Neural progenitor cell (in vitro differentiated cells): ENCODE measurements around the gene MGST3. TPM values are rescaled to one million over a fixed set of nuclear protein-coding genes. Genes with fewer than 3 reads are reported as not detected.

Source experiments
- DNase-seq: peaks from one replicate; pipeline ENCODE4 v3.0.0-alpha.2; 2016; ENCODE audit warnings: low spot score
- H2AFZ ChIP-seq: fragments of 200-600 bp; sonication (generic); replicated peaks from 2 replicates; pipeline ENCODE4 v1.6.1; 2016; ENCODE audit warnings: antibody characterized with exemption
- H3F3A ChIP-seq: fragments of 200-600 bp; sonication (generic); 2 replicates; pipeline ENCODE4 v1.6.1; 2016; ENCODE audit warnings: antibody characterized with exemption, low read depth
- H3K27ac ChIP-seq: fragments of 200-600 bp; sonication (generic); 2 replicates; pipeline ENCODE4 v1.5.1; 2016; ENCODE audit warnings: mild to moderate bottlenecking
- H3K27me3 ChIP-seq: fragments of 200-600 bp; sonication (generic); 2 replicates; pipeline ENCODE4 v1.6.1; 2016; ENCODE audit warnings: mild to moderate bottlenecking, moderate library complexity
- H3K36me3 ChIP-seq: fragments of 200-600 bp; sonication (generic); 2 replicates; pipeline ENCODE4 v1.5.1; 2016
- H3K4me1 ChIP-seq: fragments of 200-600 bp; sonication (generic); 2 replicates; pipeline ENCODE4 v1.6.1; 2016; ENCODE audit warnings: mixed run types
- H3K4me2 ChIP-seq: fragments of 200-600 bp; sonication (generic); 2 replicates; pipeline ENCODE4 v1.6.1; 2016
- H3K4me3 ChIP-seq: fragments of 200-600 bp; sonication (generic); 2 replicates; pipeline ENCODE4 v1.5.1; 2016
- H3K79me2 ChIP-seq: fragments of 200-600 bp; sonication (generic); 2 replicates; pipeline ENCODE4 v1.6.1; 2016; ENCODE audit warnings: low read depth
- H3K9ac ChIP-seq: fragments of 200-600 bp; sonication (generic); 2 replicates; pipeline ENCODE4 v1.6.1; 2016
- H3K9me3 ChIP-seq: fragments of 200-600 bp; sonication (generic); 2 replicates; pipeline ENCODE4 v1.5.1; 2016; ENCODE audit warnings: low read depth
- H4K20me1 ChIP-seq: fragments of 200-600 bp; sonication (generic); 2 replicates; pipeline ENCODE4 v1.6.1; 2016; ENCODE audit warnings: low read depth
- H3K27ac Mint-ChIP-seq: 3 replicates; pipeline ENCODE4 v1.8.0; 2021; ENCODE audit warnings: mixed read lengths
- H3K27me3 Mint-ChIP-seq: 2 replicates; pipeline ENCODE4 v1.8.0; 2022; ENCODE audit warnings: low read depth, mild to moderate bottlenecking, inconsistent platforms, moderate library complexity, mixed read lengths; ENCODE audit not compliant: insufficient read depth
- H3K36me3 Mint-ChIP-seq: 3 replicates; pipeline ENCODE4 v1.8.0; 2021; ENCODE audit warnings: mixed read lengths
- H3K4me1 Mint-ChIP-seq: 3 replicates; pipeline ENCODE4 v1.8.0; 2021; ENCODE audit warnings: mixed read lengths
- H3K4me3 Mint-ChIP-seq: 3 replicates; pipeline ENCODE4 v1.8.0; 2021; ENCODE audit warnings: mild to moderate bottlenecking, moderate library complexity, mixed read lengths
- H3K9me3 Mint-ChIP-seq: 3 replicates; pipeline ENCODE4 v1.8.0; 2020; ENCODE audit warnings: mixed read lengths
- EZH2 ChIP-seq: fragments of 200-600 bp; sonication (generic); IDR thresholded peaks from 2 replicates; pipeline ENCODE4 v1.6.1; 2017; ENCODE audit warnings: antibody characterized with exemption, mild to moderate bottlenecking, moderate library complexity
- EZH2phosphoT487 ChIP-seq: fragments of 200-600 bp; sonication (generic); IDR thresholded peaks from 2 replicates; pipeline ENCODE4 v1.6.1; 2017; ENCODE audit warnings: antibody characterized with exemption
- total RNA-seq: library from RNA; depleted of rRNA; stranded (reverse); fragments of >200 nt; gene quantifications from 2 replicates; pipeline ENCODE4 v1.2.3, GENCODE V29; 2015; ENCODE audit warnings: low replicate concordance
- TF ChIP-seq, protein P1 (sequence below): fragments of 200-600 bp; sonication (generic); IDR thresholded peaks from 2 replicates; pipeline ENCODE4 v1.5.1; 2017; ENCODE audit warnings: antibody characterized with exemption, mild to moderate bottlenecking

MGST3 gene
- total RNA-seq, 1 donor from 2014 or later: 69.7 TPM

DNA sequence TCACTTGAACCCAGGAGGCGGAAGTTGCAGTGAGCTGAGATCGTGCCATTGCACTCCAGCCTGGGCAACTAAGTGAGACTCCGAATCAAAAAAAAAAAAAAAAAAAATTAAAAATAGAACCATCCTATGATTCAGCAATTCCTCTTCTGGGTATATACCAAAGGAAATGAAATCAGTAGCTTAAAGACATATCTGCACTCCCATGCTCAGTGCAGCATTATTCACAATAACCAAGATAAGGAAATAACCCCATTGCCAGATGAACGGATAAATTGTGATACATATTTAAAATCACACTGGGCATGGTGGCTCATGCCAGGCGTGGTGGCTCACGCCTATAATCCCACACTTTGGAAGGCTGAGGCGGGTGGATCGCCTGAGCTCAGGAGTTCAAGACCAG is 43.6 kb downstream of the MGST3 start:
- Histone ChIP-seq H3K4me3 (no peak overlapping the region), H3K4me2 (no peak overlapping the region), H2AFZ (no peak overlapping the region), H3K9ac (no peak overlapping the region), H3K36me3 (peaks cover 17% of the 10 kb centered on the region), H4K20me1 (no peaks in the 10 kb centered on the region), H3K9me3 (no peaks in the 10 kb centered on the region), H3F3A (no peaks in the 10 kb centered on the region), H3K27ac (no peak overlapping the region), H3K79me2 (no peaks in the 10 kb centered on the region), H3K27me3 (no peaks in the 10 kb centered on the region), H3K4me1 (no peaks in the 10 kb centered on the region)
- Mint-ChIP-seq H3K4me3 (no peak overlapping the region), H3K36me3 (peaks cover 51% of the 10 kb centered on the region), H3K27me3 (peaks cover 2% of the 10 kb centered on the region), H3K4me1 (no peaks in the 10 kb centered on the region), H3K27ac (no peak overlapping the region), H3K9me3 (no peaks in the 10 kb centered on the region)
- no peak for DNase-seq
- TF ChIP-seq, protein P1, sequence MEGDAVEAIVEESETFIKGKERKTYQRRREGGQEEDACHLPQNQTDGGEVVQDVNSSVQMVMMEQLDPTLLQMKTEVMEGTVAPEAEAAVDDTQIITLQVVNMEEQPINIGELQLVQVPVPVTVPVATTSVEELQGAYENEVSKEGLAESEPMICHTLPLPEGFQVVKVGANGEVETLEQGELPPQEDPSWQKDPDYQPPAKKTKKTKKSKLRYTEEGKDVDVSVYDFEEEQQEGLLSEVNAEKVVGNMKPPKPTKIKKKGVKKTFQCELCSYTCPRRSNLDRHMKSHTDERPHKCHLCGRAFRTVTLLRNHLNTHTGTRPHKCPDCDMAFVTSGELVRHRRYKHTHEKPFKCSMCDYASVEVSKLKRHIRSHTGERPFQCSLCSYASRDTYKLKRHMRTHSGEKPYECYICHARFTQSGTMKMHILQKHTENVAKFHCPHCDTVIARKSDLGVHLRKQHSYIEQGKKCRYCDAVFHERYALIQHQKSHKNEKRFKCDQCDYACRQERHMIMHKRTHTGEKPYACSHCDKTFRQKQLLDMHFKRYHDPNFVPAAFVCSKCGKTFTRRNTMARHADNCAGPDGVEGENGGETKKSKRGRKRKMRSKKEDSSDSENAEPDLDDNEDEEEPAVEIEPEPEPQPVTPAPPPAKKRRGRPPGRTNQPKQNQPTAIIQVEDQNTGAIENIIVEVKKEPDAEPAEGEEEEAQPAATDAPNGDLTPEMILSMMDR: no peak

DNA sequence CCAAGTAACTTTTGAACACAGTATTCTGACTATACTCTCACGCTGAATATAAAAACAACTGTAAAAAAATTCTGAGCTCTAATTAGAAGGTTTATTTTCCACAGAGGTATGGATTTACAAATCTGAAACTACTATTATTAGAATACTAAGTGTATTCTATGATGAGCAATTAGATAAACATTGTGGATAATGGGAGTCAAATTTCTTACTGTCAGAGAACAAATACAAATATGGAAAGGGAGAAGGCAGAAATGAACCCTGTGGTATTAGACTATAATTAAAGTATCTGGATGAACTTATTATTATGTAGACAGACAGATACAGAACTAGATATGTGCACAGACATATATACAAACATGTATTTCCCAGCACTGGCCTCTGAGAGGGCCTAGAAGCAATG is 44.8 kb downstream of the MGST3 start:
- no peak overlapping the region for H3K4me3 ChIP-seq
- no peak overlapping the region for H2AFZ ChIP-seq
- no peaks in the 10 kb centered on the region for H3K9me3 Mint-ChIP-seq
- no peaks in the 10 kb centered on the region for H3K4me1 ChIP-seq
- no peak overlapping the region for H3K4me2 ChIP-seq
- no peak overlapping the region for H3K4me3 Mint-ChIP-seq
- H4K20me1 ChIP-seq: no peaks in the 10 kb centered on the region
- no peak overlapping the region for H3K27ac Mint-ChIP-seq
- no peaks in the 10 kb centered on the region for H3F3A ChIP-seq
- H3K36me3 ChIP-seq: peaks cover 17% of the 10 kb centered on the region
- no peaks in the 10 kb centered on the region for H3K27me3 ChIP-seq
- DNase-seq: no peak
- H3K9ac ChIP-seq: no peak overlapping the region
- TF ChIP-seq EZH2: no peak
- TF ChIP-seq, protein P1: no peak
- no peak for TF ChIP-seq EZH2phosphoT487
- H3K4me1 Mint-ChIP-seq: no peaks in the 10 kb centered on the region
- no peaks in the 10 kb centered on the region for H3K79me2 ChIP-seq
- H3K27ac ChIP-seq: no peak overlapping the region
- peaks cover 51% of the 10 kb centered on the region for H3K36me3 Mint-ChIP-seq
- H3K9me3 ChIP-seq: no peaks in the 10 kb centered on the region
- peaks cover 2% of the 10 kb centered on the region for H3K27me3 Mint-ChIP-seq

DNA sequence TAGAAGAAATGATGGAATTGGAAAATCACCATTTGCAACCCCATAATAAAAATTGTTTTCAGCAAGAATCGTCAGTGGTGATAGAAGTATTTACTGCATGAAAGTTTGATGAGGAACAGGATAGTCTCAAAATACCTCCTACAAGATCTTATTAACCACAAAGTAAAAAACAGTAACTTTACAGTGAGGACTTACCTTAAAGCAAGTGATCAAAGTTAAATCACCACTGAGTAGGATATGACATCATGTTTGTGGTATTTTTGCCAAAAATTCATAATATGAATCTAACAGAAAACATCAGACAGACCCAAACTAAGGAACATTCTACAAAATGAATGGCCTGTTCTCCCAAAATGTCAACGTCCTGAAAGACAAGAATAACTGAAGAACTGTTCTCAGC is 47.5 kb downstream of the MGST3 start:
- peaks cover 22% of the 10 kb centered on the region for H3K36me3 ChIP-seq
- H3F3A ChIP-seq: no peaks in the 10 kb centered on the region
- H3K4me1 ChIP-seq: no peaks in the 10 kb centered on the region
- H3K9me3 ChIP-seq: no peaks in the 10 kb centered on the region
- no peak for DNase-seq
- no peaks in the 10 kb centered on the region for H4K20me1 ChIP-seq
- no peak overlapping the region for H2AFZ ChIP-seq
- Mint-ChIP-seq H3K27me3 (no peaks in the 10 kb centered on the region), H3K27ac (no peak overlapping the region), H3K36me3 (peaks cover 53% of the 10 kb centered on the region), H3K4me3 (no peak overlapping the region), H3K4me1 (no peaks in the 10 kb centered on the region), H3K9me3 (no peaks in the 10 kb centered on the region)
- no peaks in the 10 kb centered on the region for H3K27me3 ChIP-seq
- no peaks in the 10 kb centered on the region for H3K79me2 ChIP-seq
- H3K4me3 ChIP-seq: no peak overlapping the region
- H3K9ac ChIP-seq: no peak overlapping the region
- H3K27ac ChIP-seq: no peak overlapping the region
- TF ChIP-seq, protein P1: no peak
- TF ChIP-seq EZH2: no peak
- TF ChIP-seq EZH2phosphoT487: no peak
- H3K4me2 ChIP-seq: no peak overlapping the region
